DMS114 treated with DMSO at 0.1 percent for 48 hours (cell line): Measurements from ENCODE around the gene DCUN1D5.

ENCODE experiments used
- DNase-seq: peaks from one replicate; lab custom pipeline; 2025; ENCODE audit not compliant: unreplicated experiment; lab: John Stamatoyannopoulos, UW

DCUN1D5 gene

DNA sequence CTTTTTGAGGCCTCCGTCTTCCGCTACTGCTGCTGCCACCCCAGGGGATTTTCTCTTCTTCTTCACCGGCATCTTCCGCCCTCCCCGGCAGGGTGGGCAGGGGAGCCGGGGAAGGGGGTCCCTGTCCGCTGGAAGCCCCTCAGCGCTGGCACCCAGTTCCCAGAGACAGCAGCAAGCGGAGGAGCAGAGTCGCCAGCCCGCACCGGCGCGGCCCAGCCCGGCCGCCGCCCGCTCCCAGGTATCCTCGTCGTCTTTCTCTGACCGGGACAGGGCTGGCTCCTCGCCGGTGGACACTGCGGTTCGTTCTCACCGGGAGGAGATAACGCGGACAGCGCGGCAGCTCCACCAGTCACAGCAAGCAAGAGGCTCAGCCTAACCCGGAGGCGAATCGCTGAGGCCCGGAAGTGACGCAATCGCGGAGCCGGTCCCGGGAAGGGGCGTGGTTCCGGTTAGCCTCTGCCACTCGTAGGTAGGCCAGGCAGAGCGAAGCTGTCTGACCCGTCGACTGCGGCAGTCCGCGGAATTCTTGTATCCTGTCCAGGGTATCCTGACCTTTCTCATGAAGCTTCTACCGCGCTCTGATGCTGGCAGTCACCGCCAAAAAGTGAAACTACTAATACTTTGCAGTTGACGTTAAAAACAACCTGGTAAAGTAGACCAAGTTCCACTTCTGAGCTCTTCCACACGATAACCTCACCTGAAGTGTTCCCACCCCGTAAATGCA, at the start of gene DCUN1D5:
Gene DCUN1D5, minus strand, starts transcription at position 360 of the 724 bp plus-strand sequence. Its CDS starts 288 bp downstream, at position 72.
- DNase-seq, result peak; percentile 85

DNA sequence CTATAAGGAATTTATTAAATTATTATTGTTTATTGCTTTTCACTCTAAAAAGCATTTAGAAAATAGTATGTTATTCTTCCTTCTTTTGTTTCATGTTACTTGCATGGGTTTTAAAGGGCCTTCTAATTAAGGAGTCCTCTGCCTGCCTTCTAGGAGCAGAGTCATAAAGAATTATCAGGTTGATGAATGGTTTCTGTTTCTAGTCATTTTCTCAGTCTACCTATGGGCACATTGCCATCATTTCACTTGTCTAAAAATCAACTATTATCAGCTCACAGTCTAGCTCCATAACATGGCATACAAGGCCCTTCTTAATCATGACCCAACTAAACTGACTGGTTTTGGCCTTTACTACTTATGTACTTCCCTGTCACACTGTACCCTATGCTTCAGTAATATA, 33.5 kb upstream of the DCUN1D5 start:
- no peak for DNase-seq

DNA sequence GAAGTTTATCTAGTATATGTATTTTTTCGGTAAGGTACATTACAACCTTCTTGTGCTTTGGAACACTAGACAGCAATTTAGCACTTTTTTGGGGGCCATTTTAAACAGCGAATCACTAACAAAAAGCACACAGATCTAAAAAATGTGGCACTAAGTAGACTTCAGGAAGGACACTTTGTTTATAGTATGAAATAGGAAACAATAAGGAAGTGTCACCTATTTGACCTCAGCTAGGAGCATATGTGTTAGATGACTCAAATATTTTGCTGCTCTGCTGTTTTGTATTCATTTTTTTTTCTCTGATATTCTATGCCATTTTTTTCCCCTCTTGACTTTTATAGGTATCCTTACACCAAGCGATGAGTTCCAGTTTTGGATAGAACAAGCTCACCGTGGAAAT, 22.9 kb upstream of the DCUN1D5 start:
- no peak for DNase-seq

DNA sequence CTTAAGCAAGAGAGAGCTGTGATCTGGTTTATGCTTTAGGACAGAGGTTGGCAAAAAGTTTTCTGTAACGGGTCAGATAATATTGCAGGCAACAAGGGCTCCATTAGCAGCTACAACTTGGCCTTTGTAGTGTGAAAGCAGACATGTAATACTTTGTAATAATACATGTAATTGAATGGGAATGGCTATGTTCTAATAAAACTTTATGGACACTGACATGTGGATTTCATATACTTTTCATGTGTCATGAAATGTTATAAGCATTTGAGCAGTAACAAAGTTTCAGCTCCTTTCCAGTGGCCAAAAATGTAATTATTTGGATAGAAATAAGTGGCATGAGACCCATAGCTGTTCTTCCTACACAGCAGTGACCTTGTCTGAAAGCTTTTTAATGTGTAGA, 20.4 kb upstream of the DCUN1D5 start:
- no peak for DNase-seq

DNA sequence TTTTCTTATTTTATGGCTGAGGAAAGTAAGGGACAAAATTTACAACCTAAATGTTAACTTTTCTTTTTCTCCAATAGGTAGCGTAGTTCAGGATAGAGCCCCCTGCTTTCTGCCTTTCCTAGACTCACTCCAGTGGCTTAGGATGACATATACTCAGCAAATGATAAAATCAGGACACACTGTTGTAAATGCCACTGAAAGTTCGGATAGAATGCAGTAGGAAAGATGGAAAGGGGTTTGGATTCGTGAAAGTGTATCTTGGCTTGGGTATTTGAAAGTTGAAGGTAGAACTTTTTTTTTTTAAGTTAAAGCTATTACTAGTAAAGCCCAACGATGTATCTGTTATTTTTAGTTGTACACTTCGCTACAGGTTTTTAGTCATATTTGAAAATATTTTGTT, 19.4 kb upstream of the DCUN1D5 start:
- no peak for DNase-seq

DNA sequence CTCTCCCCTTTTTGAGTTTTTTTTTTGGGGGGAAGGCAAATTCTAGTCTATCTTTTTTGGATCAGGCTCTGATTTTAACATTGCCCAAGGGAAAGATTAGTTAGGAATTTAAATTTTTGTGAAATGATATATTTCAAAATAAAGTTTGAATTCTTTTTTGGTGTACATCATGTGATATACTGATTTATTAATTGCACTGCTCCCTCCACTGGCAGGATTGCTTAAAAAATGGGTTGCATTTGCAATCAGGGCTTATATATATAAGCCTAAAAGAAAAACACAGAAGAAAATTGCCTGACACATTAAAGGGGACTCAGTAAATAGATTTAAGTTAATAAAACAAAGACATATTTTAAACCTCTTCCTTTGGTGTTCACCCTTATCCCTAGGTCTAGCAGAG, 18.4 kb upstream of the DCUN1D5 start:
- no peak for DNase-seq

DNA sequence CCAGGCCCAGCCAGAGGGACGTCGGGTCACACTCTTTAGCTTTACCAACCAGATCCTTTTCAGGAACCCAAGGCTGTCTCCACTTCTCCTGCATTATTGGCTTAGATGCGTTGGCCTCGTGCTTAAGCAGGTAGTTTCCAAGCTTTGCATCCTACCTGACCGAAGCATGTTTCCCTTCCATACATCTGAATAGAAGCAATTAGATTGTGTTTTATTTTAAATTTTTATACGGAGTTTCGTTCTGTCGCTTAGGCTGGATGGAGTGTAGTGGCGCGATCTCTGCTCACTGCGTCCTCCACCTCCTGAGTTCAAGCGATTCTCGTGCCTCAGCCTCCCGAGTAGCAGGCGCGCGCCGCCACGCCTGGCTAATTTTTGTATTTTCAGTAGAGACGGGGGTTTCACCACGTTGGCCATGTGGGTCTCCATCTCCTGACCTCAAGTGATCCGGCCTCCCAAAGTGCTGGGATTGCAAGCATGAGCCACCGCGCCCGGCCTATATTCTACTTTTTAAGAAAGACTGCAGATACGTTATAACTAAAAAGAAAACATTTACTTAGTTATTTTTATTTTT, 17.9 kb upstream of the DCUN1D5 start:
- no peak for DNase-seq

DNA sequence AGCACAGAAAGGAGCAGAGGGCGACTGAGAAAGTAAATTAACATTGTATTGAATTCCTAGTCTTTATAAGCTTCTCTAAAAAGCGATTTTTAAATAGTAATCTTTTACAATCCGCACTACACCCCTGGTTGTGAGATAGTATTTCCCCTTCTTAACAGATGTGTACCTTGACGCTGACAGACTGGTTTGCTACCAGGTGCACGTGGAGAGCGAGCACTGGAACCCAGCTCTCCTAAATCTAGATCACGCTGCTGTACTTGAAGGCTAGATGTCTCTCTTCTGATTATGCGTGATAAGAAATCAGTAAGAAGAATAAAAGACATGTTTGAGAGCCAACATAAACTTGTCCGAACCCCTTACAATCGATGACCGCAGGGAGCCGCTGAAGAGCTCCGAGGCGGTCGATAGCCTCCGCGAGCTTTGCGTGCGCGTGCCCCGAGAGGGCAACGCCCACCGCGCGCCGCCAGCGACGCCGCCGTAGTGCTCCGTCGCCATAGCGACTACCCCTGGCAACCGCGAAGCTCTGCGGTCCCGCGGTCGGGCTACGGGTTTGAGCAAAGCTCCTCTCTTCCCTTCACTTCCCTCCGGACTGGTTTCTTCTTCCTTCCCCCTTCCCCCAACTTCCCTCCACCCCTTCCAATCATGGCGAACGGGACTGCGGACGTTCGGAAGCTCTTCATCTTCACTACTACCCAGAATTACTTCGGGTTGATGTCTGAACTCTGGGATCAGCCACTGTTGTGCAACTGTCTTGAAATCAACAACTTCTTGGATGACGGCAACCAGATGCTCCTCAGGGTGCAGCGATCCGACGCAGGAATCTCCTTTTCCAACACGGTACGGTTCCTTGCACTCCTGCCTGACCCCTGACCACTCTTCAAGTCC, 17.2 kb upstream of the DCUN1D5 start, which contains the start of gene DYNC2H1:
Gene DYNC2H1, plus strand, starts transcription at position 494 of the 885 bp plus-strand sequence. Its CDS starts 149 bp downstream, at position 643.
- DNase-seq, result peak; percentile 81

DNA sequence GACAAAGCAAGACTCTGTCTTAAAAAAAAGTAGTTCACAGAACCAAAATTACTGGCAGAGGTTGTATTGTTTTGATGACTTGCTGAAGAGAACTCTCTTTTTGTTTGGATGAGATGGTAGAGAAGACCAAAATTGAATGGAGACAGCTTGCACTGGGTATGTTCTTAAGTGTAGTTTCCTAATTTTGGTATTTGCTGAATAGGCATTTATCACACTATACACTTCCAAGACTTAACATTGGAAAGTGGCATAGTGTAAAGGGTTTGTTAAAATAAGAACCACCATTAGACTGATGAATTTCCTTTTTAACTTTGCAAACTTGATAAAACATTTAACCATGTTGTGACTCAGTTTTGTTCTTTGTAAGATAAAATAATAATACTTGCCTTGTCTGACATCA, 5.3 kb upstream of the DCUN1D5 start:
- no peak for DNase-seq

DNA sequence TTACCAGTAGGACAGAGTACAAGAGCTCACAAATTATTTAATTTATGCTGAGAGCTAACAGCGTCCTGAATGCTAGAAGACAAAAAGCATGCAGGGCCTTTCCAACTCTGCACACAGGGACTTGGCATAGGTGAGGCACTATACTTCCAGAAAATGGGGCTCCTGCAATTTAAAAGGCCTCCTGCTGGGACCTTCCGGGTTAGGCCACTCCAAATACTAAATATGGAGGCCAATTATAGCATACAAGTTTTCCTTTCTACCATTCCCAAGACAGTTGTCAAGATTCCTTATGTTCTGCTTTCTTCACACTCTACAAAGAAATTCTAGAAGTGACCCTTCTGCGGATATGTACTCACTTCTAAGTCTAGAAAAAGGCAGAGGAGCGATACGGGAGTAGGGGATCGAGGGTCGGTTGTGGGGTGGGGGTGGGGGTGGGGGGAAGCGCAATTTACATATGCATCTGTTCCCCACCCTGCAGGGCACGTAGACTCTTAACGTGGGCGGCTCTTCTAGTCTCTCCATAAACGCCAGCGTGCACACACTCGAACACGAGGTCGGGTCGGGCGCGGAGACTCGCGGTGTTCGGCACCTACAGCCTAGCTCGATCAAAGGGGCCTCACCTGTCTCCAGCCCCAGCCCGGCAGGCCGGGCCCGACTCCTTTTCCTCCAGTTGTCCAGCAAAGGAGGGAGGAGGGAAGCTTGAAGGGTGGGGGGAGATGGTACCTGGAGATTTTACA, 728 bp downstream of the DCUN1D5 start:
- peak; percentile 24 for DNase-seq

DNA sequence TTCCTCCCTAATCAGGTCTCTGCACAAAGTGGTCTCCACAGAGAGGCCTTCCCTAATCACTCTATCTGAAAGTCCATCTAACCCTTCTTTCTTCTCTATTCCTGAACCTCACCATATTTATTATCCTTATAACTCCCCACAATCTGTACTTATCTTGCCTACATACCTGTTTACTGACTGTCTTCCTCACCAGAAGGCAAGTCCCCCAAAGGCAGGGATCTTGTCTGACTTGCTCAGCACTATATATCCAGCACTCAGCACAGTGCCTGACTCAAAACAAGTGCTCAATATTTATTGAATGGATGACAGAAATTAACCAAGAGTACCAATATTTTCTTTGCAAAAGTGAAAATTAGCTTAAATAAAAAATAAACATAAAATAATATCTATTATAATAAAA, 5.5 kb downstream of the DCUN1D5 start:
- DNase-seq, result no peak

DNA sequence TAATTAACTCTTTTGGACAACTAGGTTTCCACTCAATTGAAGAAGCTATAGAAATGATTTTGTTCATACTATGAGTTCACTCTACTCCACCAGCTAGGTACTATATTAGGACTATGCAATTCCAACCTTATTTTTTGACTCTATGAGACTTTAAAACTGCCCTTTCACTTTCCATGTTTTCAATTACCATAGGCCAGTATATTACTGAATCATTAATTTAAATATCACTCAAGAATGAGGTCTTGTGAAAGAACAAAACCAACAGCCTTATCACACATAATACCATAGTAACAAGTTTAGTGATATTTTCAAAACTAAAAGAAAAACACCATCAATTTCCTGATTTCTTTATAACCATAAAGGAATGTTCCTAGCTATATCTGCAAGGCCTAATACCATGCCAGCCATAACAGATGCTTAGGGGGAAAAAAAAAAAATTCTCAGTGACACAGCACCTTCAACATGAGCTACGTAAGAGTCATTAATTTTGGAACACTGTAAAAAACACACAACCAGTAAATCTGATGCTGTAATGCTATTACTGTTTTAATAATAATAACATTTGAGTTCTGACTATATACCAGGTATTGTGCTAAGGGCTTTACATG, 6.1 kb downstream of the DCUN1D5 start:
- no peak for DNase-seq

DNA sequence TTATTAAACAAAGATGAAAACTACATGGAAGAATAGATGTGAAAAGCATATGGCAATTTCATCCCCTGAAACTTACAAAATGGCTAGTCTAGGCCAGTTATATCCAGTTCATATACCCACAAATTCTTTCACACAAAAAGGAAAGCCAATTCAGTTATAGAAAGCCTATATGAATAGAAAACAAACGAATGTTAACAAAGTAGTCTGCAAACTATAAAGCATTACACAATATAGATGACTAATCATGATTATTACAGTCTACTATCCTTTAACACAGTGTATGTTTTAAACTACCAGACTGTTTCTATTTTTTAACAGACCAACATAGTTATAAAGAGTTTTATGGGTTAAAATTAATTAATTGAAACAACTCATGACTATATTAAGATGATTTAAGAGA, 12.1 kb downstream of the DCUN1D5 start:
- no peak for DNase-seq

DNA sequence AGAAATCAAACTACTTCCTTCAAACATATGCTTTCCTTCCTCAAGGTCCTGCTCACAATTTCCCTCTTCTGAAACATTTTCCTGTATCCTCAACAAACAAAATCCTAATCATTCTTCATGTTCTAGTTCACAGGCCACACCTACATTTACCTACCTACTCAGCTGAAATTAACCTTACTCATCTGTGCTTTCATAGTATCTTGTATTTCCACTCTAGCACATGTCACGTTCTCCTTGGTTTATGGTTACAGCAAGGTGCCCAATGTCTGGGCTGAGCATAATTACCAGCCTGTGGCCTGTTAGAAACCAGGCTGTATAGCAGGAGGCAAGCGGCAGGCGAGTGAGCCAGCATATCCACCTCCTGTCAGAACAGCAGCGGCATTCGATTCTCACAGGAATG, 13.2 kb downstream of the DCUN1D5 start:
- no peak for DNase-seq

DNA sequence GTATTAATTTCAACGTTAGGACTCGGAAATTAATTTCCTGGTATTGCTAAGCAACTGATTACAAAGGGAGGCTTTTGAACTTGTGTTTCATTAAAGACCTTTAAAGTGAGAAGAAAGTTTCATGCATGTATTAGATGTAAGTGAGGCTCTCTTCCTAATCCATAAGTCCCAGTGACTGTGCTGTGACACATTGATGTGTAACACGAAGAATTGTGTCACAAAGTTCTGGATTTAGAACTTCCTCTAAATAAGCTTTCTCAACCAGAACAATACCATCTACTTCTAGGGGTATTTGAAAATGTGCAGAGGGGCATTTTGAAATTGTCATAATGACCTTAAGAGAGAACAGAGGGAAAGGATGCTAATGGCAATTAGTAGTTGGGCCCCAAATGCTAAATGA, 14.4 kb downstream of the DCUN1D5 start:
- no peak for DNase-seq

DNA sequence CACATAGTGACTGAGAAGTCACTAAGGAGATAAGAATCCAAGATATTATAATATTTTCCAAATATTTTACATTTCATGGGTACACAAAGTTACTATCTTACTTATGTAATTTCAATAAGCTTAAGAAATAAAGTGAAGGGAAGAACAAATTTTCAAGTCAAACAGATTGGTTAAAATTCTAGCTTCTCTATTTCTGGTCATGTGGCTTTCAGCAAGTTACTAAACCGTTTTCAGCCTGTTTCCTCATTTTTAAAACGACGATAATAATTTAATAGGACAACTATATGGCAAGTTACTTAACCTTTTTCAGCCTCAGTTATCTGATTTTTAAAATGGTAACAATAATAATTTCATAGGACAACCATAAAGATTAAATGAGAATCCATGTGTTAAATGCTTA, 15.6 kb downstream of the DCUN1D5 start:
- no peak for DNase-seq

DNA sequence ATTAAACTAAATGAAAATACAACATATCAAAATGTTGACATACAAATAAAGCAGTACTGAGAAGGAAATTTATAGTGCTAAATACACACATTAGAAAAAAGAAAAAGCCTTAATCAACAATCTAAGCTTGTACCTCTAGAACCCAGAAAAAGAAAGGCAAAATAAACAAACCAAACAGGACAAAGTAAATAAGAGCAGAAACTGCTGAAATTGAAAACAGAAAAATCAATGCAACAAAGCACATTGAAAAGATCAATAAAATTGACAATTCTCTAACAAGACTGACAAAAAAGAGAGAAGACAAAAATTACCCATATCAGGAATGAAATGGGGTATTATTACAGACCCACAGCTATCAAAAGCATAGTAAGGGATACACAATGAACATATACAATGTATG, 21.0 kb downstream of the DCUN1D5 start:
- no peak for DNase-seq

DNA sequence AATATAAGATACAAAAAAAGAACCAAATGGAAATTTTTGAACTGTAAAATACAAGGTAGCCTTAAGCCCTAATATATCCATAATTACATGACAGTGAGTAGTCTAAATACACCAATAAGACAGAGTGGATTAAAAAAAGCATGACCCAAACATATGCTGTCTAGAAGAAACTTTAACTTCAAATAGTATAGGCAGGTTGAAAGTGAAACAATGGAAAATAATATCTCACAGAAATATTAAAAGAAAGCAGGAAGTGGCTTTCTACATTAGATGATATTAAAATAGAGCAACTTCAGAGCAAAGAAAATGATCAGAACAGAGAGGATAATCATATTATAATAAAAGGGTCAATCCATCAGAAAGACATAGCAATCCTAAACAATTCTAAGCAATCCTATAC, 21.8 kb downstream of the DCUN1D5 start:
- DNase-seq, result no peak

DNA sequence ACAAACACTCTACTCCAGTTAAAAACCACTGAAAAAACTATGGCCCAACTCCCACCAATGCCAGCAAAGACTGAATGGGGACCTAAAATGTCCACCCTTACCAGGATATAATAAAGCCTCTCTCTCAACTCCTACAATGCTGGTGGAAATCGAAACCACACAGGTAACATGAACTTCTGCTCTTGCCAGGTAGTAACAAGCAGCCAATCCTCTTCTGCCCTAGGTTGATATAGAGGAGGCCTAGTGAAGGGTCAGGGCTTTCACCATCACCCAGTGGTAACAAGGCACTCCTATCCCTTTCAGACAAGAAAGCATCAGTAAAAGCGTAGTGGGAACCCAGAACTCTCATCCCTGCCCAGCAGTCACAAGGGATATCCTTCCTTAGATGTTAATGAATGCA, 22.6 kb downstream of the DCUN1D5 start:
- DNase-seq, result no peak

DNA sequence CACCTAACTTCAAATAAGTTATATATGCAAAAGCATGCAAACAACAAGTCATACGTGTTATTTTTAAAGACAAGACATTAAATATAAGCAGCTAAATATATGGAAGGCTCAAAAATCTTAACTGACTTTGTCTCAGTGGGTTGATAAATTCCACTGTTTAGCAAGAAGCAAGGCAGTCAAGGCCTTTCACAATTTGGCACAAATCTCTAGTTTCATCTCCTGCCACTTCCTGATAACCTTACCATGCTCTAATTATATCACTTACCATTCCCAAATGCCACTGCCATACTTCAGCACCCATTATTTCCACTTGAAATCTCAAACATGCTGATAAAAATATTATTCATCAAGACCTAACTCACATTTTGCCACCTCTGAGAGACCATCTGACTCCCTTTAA, 24.8 kb downstream of the DCUN1D5 start:
- DNase-seq, result no peak

DNA sequence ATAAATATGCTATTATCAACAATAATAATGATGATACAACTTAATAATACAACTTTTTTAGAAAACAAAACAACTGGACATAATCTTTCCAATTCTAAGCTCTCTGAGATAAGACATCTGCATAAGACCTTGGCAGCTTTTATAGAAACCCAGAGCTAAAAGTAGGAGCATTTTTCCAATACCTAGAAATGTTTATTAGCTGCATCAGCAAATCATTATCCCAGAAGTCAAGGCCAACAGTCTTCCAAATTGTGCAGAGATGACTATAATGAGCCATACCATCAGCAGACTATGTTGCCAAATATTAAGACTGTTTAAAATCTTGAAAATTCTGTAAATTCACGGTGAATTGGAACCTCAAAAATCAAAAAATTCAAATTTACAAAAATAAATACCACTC, 30.3 kb downstream of the DCUN1D5 start:
- DNase-seq, result no peak
